HCT116 (cell line): ENCODE results near the gene TXNDC11. TPM values are rescaled to one million over a fixed set of nuclear protein-coding genes. Genes with fewer than 3 reads are reported as not detected.
A peak's percentile ranks its signal among the peaks of the same experiment; 100 is the strongest.

Experiments used
- ATAC-seq: fragments of 200-7000 bp; cut with Tn5 transposase; 2 replicates; pipeline ENCODE4 v1.9.1; 2020; ENCODE audit warnings: mild to moderate bottlenecking, moderate library complexity
- BruUV-seq: library from RNA; stranded (reverse); fragments of 400-500 nt; replicated peaks from 2 replicates; lab custom pipeline; 2021; lab: Mats Ljungman, UMichigan
- CTCF ChIA-PET: fragments of 300-600 bp; sonication (Branson Sonifier 250); formaldehyde crosslinking; loops from one replicate; lab custom pipeline; 2021; ENCODE audit warnings: antibody characterized with exemption; lab: Charles Lee
- POLR2A ChIA-PET: fragments of 300-600, 350-600 bp; sonication (Branson Sonifier 250); formaldehyde crosslinking; loops from one replicate; lab custom pipeline; 2021; ENCODE audit warnings: antibody characterized with exemption; lab: Charles Lee
- RAD21 ChIA-PET, 2 experiments: fragments of 300-600 bp; sonication (Branson Sonifier 250); formaldehyde crosslinking; loops; one replicate each; lab custom pipeline; 2023; ENCODE audit warnings: low total read pairs in 2 of 2; ENCODE audit not compliant: uncharacterized antibody in 2 of 2, unreplicated experiment in 2 of 2, low non-redundant PET in 1 of 2; lab: Charles Lee
- DNase-seq: peaks from one replicate; pipeline ENCODE4 v3.0.0-alpha.2; 2010; ENCODE audit warnings: low read depth, low spot score
- H2AFZ ChIP-seq: fragments of 200-600 bp; shearing (Covaris generic), sonication (generic); 2 replicates; pipeline ENCODE4 v1.6.1; 2017; ENCODE audit warnings: low read depth, mixed run types, mixed read lengths, antibody characterized with exemption, low read length; ENCODE audit not compliant: poor library complexity, severe bottlenecking
- H3K27ac ChIP-seq: 2 replicates; pipeline ENCODE4 v1.5.1; 2012; ENCODE audit warnings: low read depth, low read length
- H3K27me3 ChIP-seq: fragments of 200-600 bp; sonication (generic); 2 replicates; pipeline ENCODE4 v1.6.1; 2016; ENCODE audit warnings: mixed run types, low read length, mixed read lengths; ENCODE audit not compliant: insufficient read depth
- H3K36me3 ChIP-seq, 2 experiments: fragments of 200-500 bp in 1 of 2; fragments of 200-600 bp in 1 of 2; sonication (Bioruptor generic) in 1 of 2; sonication (generic) in 1 of 2; 2 replicates each; pipeline versions ENCODE4 v1.5.1 to v1.6.1; 2014 to 2016; ENCODE audit warnings: low read length in 2 of 2, inconsistent platforms in 1 of 2, mixed read lengths in 1 of 2, mixed run types in 1 of 2; ENCODE audit not compliant: insufficient read depth in 2 of 2, control insufficient read depth in 1 of 2
- H3K4me1 ChIP-seq, 2 experiments: fragments of 200-600 bp in 1 of 2; sonication (generic) in 1 of 2; 2 replicates each; pipeline versions ENCODE4 v1.5.1 to v1.6.1; 2012 to 2017; ENCODE audit warnings: low read length in 2 of 2, inconsistent platforms in 1 of 2, mild to moderate bottlenecking in 1 of 2, mixed read lengths in 1 of 2, mixed run types in 1 of 2, moderate library complexity in 1 of 2; ENCODE audit not compliant: insufficient read depth in 2 of 2, control insufficient read depth in 1 of 2
- H3K4me2 ChIP-seq: fragments of 200-600 bp; sonication (generic); 2 replicates; pipeline ENCODE4 v1.6.1; 2017; ENCODE audit warnings: mixed run types, low read length, mixed read lengths
- H3K4me3 ChIP-seq, 2 experiments: fragments of 200-600 bp in 1 of 2; sonication (generic) in 1 of 2; replicated peaks in 1 of 2; 2 replicates each; pipeline ENCODE4 v1.5.1; 2011 to 2016; ENCODE audit warnings: low read length in 2 of 2, control low read depth in 1 of 2, low read depth in 1 of 2, mild to moderate bottlenecking in 1 of 2, mixed read lengths in 1 of 2, mixed run types in 1 of 2
- H3K79me2 ChIP-seq: fragments of 200-600 bp; sonication (generic); 2 replicates; pipeline ENCODE4 v1.6.1; 2017; ENCODE audit warnings: mild to moderate bottlenecking, mixed run types, low read length, moderate library complexity, mixed read lengths; ENCODE audit not compliant: insufficient read depth
- H3K9ac ChIP-seq: fragments of 200-600 bp; sonication (generic); 2 replicates; pipeline ENCODE4 v1.6.1; 2016; ENCODE audit warnings: low read length, mixed read lengths
- H3K9me2 ChIP-seq: fragments of 200-600 bp; sonication (generic), shearing (Covaris generic); 2 replicates; pipeline ENCODE4 v1.6.1; 2017; ENCODE audit warnings: mixed run types, mild to moderate bottlenecking, moderate library complexity; ENCODE audit not compliant: insufficient read depth
- H3K9me3 ChIP-seq, 2 experiments: fragments of 200-500 bp in 1 of 2; fragments of 200-600 bp in 1 of 2; sonication (Bioruptor generic) in 1 of 2; sonication (generic) in 1 of 2; 2 replicates each; pipeline ENCODE4 v1.6.1; 2014 to 2017; ENCODE audit warnings: low read length in 2 of 2, mixed read lengths in 2 of 2, inconsistent platforms in 1 of 2, low read depth in 1 of 2, mild to moderate bottlenecking in 1 of 2, mixed run types in 1 of 2, moderate library complexity in 1 of 2; ENCODE audit not compliant: control insufficient read depth in 1 of 2, insufficient read depth in 1 of 2
- H4K20me1 ChIP-seq: fragments of 200-600 bp; sonication (generic), shearing (Covaris generic); 2 replicates; pipeline ENCODE4 v1.6.1; 2017; ENCODE audit warnings: mixed run types, mild to moderate bottlenecking, moderate library complexity; ENCODE audit not compliant: insufficient read depth
- CEBPB ChIP-seq: IDR thresholded peaks from 2 replicates; pipeline ENCODE4 v1.6.1; 2012; ENCODE audit warnings: low read depth
- JUND ChIP-seq: IDR thresholded peaks from 2 replicates; pipeline ENCODE4 v1.6.1; 2012
- RAD21 ChIP-seq: IDR thresholded peaks from 2 replicates; pipeline ENCODE4 v1.6.1; 2012; ENCODE audit warnings: low read depth, mild to moderate bottlenecking
- SP1 ChIP-seq: IDR thresholded peaks from 2 replicates; pipeline ENCODE4 v1.6.1; 2012; ENCODE audit warnings: low read depth
- ZBTB33 ChIP-seq: IDR thresholded peaks from 2 replicates; pipeline ENCODE4 v1.6.1; 2011; ENCODE audit warnings: mild to moderate bottlenecking, low read length, moderate library complexity; ENCODE audit not compliant: insufficient replicate concordance; ENCODE audit errors: extremely low read depth
- ZFX ChIP-seq: fragments of 450-650 bp; IDR thresholded peaks from 2 replicates; pipeline ENCODE4 v1.6.1; 2017
- intact Hi-C: fragments of 100-400 bp; cut with micrococcal nuclease; formaldehyde crosslinking; loops from 2 replicates; pipeline ENCODE4 v1.10.0; 2022
- total RNA-seq: library from RNA; stranded (reverse); gene quantifications from one replicate; pipeline ENCODE4 v1.2.1, GENCODE V29; 2021; ENCODE audit not compliant: unreplicated experiment
- TF ChIP-seq, protein P1 (sequence below): IDR thresholded peaks from 2 replicates; pipeline ENCODE4 v1.6.1; 2012

The TXNDC11 gene
- total RNA-seq, 1 experiment from 2014 or later, result 26.8 TPM

- TF ChIP-seq ZFX (no peak), CEBPB (no peak), SP1 (peak; percentile 37; the same call in 1 of the 2 replicates), JUND (no peak), RAD21 (no peak), ZBTB33 (no peak)
- TF ChIP-seq, protein P1, sequence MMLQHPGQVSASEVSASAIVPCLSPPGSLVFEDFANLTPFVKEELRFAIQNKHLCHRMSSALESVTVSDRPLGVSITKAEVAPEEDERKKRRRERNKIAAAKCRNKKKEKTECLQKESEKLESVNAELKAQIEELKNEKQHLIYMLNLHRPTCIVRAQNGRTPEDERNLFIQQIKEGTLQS, result no peak
- ChIA-PET CTCF (interaction anchor here (1.0 to 1.3 kb wide), 2 partner anchors 15 to 237 kb away, joined by 3 to 4 read pairs; no protein-coding TSS in a partner anchor), POLR2A (interaction anchor here (0.6 to 1.2 kb wide), 2 partner anchors 33 to 103 kb away, joined by 3 read pairs; no protein-coding TSS in a partner anchor), RAD21 (interaction anchor here (0.7 to 1.1 kb wide), 4 partner anchors 111 to 774 kb away, joined by 3 to 4 read pairs (median 4); no protein-coding TSS in a partner anchor)
- H3K4me2 ChIP-seq, result peak overlapping the region; percentile 41; the same call in 1 of the 2 replicates
- no peaks in the 10 kb centered on the region for H3K36me3 ChIP-seq
- intact Hi-C loops, result loop anchor here (5.0 kb wide), 1 partner anchor 60 kb away; no protein-coding TSS in a partner anchor
- no peaks in the 10 kb centered on the region for H3K27me3 ChIP-seq
- BruUV-seq, result no TSS peak
- no peak overlapping the region for H3K9ac ChIP-seq
- no peaks in the 10 kb centered on the region for H3K9me2 ChIP-seq
- H3K27ac ChIP-seq, result no peak overlapping the region
- ATAC-seq (peak; percentile 67), DNase-seq (no peak)
- peaks cover 20 to 31% of the 10 kb centered on the region in 2 experiments for H3K4me1 ChIP-seq
- H3K9me3 ChIP-seq, result no peaks in the 10 kb centered on the region
- no peaks in the 10 kb centered on the region for H4K20me1 ChIP-seq
- 0 out of 4 replicates have a peak overlapping the region, but pooled peaks of 1 of the 2 experiments have one; percentile 4 for H3K4me3 ChIP-seq
- no peaks in the 10 kb centered on the region for H3K79me2 ChIP-seq
- H2AFZ ChIP-seq, result peak overlapping the region; percentile 61
Observed at GRCh38 chr16:11642765-11643116, 99.9 kb downstream of the TXNDC11 start.
